Gastrocnemius medialis (tissue), 4 donors: ENCODE results near the gene AHCY. TPM values are rescaled to one million over a fixed set of nuclear protein-coding genes. Genes with fewer than 3 reads are reported as not detected.

ENCODE experiments used
- ATAC-seq, 2 donors: fragments of 150-250 bp; one replicate each; pipeline ENCODE4 v1.9.1; 2016
- DNase-seq, 2 donors: peaks; one replicate each; pipeline ENCODE4 v3.0.0-alpha.2; 2019
- H3K27ac ChIP-seq, 4 donors: fragments of 200-600 bp; sonication (generic); 1 replicate in 1 of 4; 2 replicates in 3 of 4; pipeline ENCODE4 v1.5.1; 2016 to 2018; ENCODE audit warnings: mild to moderate bottlenecking in 2 of 4, moderate library complexity in 1 of 4
- H3K27me3 ChIP-seq, 3 donors: fragments of 200-600 bp; sonication (generic) in 2 of 3; 1 replicate in 1 of 3; 2 replicates in 2 of 3; pipeline versions ENCODE4 v1.5.1 to v1.6.0; 2016 to 2019; ENCODE audit warnings: mild to moderate bottlenecking in 1 of 3, moderate library complexity in 1 of 3
- H3K36me3 ChIP-seq, 2 donors: fragments of 200-600 bp; sonication (generic) in 1 of 2; one replicate each; pipeline ENCODE4 v1.5.1; 2017 to 2018
- H3K4me1 ChIP-seq, 2 donors: fragments of 200-600 bp; sonication (generic) in 1 of 2; one replicate each; pipeline ENCODE4 v1.5.1; 2016 to 2017; ENCODE audit warnings: mild to moderate bottlenecking in 2 of 2
- H3K4me3 ChIP-seq, 4 donors: fragments of 200-600 bp; sonication (generic) in 3 of 4; 1 replicate in 1 of 4; 2 replicates in 3 of 4; pipeline ENCODE4 v1.5.1; 2016 to 2019; ENCODE audit warnings: mild to moderate bottlenecking in 2 of 4
- H3K9me3 ChIP-seq, 3 donors: fragments of 200-600 bp; sonication (generic) in 2 of 3; 1 replicate in 1 of 3; 2 replicates in 2 of 3; pipeline ENCODE4 v1.5.1; 2016 to 2019
- POLR2A ChIP-seq, 2 donors: fragments of 450-650 bp; IDR thresholded peaks; one replicate each; pipeline ENCODE4 v1.6.1; 2017; ENCODE audit warnings: antibody characterized with exemption in 2 of 2, mild to moderate bottlenecking in 2 of 2, moderate library complexity in 2 of 2
- in situ Hi-C, 4 donors: fragments of 200-750 bp; cut with MboI; loops; one replicate each; pipeline versions ENCODE4 v1.15.0 to v1.8.0; 2017; ENCODE audit warnings: low sequenced_read_pairs in 4 of 4
- intact Hi-C: fragments of 100-400 bp; cut with DNase I; formaldehyde crosslinking; loops from one replicate; pipeline ENCODE4 v1.15.1; 2023; ENCODE audit warnings: low total_unique reads
- total RNA-seq, 4 donors: library from RNA; depleted of rRNA; stranded (reverse); fragments of >200 nt; gene quantifications; one replicate each; pipeline versions ENCODE4 v1.1.0 to v1.2.3, GENCODE V29; 2016
- TF ChIP-seq, protein P1 (sequence below), 5 experiments: fragments of 450-650 bp in 3 of 5; fragments of 200-600 bp in 2 of 5; sonication (generic) in 2 of 5; IDR thresholded peaks in 4 of 5; conservative IDR thresholded peaks in 1 of 5; 1 replicate in 4 of 5; 2 replicates in 1 of 5; pipeline ENCODE4 v1.5.1; 2016 to 2019; ENCODE audit warnings: antibody characterized with exemption in 5 of 5, mild to moderate bottlenecking in 3 of 5, moderate library complexity in 3 of 5

Gene AHCY
- total RNA-seq, 4 donors from 2014 or later = 81.7 to 110 (median 98.6) TPM

DNA sequence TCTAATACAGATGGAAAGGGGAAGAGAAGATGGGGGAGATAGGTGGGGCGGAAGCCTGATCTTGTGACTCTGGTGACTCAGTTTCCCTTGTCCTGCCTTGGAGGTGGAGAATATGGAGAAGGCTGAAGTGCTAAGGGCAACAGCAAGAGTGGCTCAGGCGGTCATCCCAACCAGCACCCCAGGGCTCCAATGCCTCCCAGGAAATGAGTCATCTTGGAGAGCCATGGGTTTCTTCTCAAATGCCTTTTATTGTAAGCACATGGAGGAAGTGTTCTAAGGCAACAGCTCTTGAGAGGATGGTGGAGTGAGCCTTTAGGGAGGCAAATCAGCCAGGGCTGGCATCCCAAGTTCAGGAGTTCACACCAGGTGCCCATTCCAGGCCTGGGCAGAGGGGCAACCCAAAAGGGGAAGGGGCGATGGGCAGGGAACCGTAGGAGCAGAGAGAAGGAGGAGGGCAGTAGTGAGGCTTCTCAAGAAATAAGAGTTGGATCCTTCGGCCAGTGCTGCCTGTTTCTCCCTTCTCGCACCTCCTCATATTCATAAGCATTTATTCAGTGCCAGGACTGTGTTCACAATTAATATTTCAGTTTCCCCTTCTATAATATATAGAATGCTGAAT lies 13.2 kb upstream of the AHCY start:
- intact Hi-C loops = loop anchor here (10.0 kb wide), 1 partner anchor 458 kb away; no protein-coding TSS in a partner anchor

DNA sequence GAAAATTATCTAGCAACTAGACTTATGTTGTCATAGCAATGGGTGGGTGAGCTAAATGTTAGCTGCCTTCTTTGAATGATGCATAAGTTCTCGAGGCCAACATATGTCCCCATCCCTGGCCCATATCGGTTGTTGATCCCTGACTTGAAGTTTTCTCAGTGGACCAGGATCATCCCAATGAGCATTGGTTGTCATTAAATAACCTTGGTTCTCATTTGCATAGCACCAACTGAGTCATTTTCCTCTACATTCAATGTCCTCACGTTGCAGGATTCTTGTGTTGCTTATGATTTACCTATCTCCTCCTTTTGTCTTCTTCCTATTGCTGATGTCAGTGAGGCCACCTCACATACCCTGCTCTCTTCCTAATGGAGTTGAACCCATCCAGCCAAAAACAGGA lies 12.1 kb upstream of the AHCY start:
- in situ Hi-C loops = loop anchor here in 3 of 4 donors (10.0 to 25.0 kb wide), 2 partner anchors 200 to 447 kb away; partner anchors contain the start of gene DYNLRB1 (in 2 of the 3)
- intact Hi-C loops = loop anchor here (10.0 kb wide), 1 partner anchor 460 kb away; no protein-coding TSS in a partner anchor

More for the DNA sequence above, 13.2 kb upstream of the AHCY start:
- Histone ChIP-seq H3K9me3 (no peaks in the 10 kb centered on the region), H3K4me3 (no peak overlapping the region), H3K27me3 (peaks cover 4 to 10% (median 7%) of the 10 kb centered on the region in 3 donors), H3K36me3 (no peaks in the 10 kb centered on the region), H3K27ac (no peak overlapping the region), H3K4me1 (peaks cover 0 to 3% of the 10 kb centered on the region in 2 donors)
- DNase-seq (no peak), ATAC-seq (no peak)
- no peak for TF ChIP-seq POLR2A (IDR thresholded peaks at IDR 0.05)
- TF ChIP-seq, protein P1, sequence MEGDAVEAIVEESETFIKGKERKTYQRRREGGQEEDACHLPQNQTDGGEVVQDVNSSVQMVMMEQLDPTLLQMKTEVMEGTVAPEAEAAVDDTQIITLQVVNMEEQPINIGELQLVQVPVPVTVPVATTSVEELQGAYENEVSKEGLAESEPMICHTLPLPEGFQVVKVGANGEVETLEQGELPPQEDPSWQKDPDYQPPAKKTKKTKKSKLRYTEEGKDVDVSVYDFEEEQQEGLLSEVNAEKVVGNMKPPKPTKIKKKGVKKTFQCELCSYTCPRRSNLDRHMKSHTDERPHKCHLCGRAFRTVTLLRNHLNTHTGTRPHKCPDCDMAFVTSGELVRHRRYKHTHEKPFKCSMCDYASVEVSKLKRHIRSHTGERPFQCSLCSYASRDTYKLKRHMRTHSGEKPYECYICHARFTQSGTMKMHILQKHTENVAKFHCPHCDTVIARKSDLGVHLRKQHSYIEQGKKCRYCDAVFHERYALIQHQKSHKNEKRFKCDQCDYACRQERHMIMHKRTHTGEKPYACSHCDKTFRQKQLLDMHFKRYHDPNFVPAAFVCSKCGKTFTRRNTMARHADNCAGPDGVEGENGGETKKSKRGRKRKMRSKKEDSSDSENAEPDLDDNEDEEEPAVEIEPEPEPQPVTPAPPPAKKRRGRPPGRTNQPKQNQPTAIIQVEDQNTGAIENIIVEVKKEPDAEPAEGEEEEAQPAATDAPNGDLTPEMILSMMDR (IDR thresholded peaks at IDR 0.05 in 4 of 5, conservative IDR thresholded peaks at IDR 0.05 in 1 of 5) = no peak
- in situ Hi-C loops = loop anchor here in 3 of 4 donors (10.0 to 25.0 kb wide), 2 partner anchors 198 to 446 kb away; partner anchors contain the start of gene DYNLRB1 (in 2 of the 3)

DNA sequence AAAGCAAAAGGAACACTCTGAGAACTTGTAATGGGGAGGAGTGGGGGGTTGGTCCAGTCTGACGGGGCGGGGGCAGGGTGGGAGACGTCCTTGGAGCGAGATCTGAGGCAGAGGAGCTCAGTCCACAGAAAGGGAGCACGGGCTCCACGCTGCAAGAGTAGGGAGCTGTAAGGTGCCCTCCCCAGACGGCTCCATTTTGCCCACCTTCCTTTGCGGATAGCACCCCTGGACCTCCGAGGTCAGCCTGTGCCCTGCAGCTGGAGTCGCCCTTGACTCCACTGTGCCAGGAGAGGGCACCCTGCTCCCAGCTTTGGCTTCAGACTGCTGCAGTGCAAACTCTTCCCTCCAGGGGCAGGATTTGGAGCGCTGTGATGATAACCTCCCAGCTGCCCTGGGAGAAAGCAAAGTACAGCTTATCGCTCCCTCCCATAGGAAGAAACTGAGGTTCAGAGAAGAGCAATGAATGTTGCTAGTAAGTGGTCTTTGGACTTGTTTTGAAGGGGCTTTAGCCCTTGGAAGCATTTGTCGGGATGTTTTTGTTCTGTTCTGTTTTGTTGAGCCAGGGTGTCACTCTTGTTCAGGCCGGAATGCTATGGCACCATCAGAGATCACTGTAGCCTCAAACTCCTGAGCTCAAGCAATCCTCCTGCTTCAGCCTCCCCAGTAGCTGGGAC lies 9.5 kb upstream of the AHCY start:
- no peaks in the 10 kb centered on the region for H3K9me3 ChIP-seq
- no peak for TF ChIP-seq POLR2A (IDR thresholded peaks at IDR 0.05)
- TF ChIP-seq, protein P1 (IDR thresholded peaks at IDR 0.05 in 4 of 5, conservative IDR thresholded peaks at IDR 0.05 in 1 of 5) = peak; percentile 91 to 99 (median 98)
- H3K4me3 ChIP-seq = peak overlapping the region in 2 of 4 donors; percentile 15 to 22
- no peaks in the 10 kb centered on the region for H3K36me3 ChIP-seq
- intact Hi-C loops (loop anchor here (1.0 to 10.0 kb wide), 3 partner anchors 164 to 462 kb away; no protein-coding TSS in a partner anchor), in situ Hi-C loops (loop anchor here (5.0 to 25.0 kb wide), 4 partner anchors 202 to 455 kb away; partner anchors contain the start of gene DYNLRB1 (in 2 of the 4))
- H3K27me3 ChIP-seq = peaks cover 4 to 10% (median 7%) of the 10 kb centered on the region in 3 donors
- DNase-seq (peak; percentile 71 to 78), ATAC-seq (peak; percentile 98 to 99)
- peaks cover 0 to 3% of the 10 kb centered on the region in 2 donors for H3K4me1 ChIP-seq
- H3K27ac ChIP-seq = no peak overlapping the region

More for the DNA sequence above, 12.1 kb upstream of the AHCY start:
- no peak overlapping the region for H3K4me3 ChIP-seq
- peaks cover 4 to 10% (median 7%) of the 10 kb centered on the region in 3 donors for H3K27me3 ChIP-seq
- DNase-seq = no peak
- H3K27ac ChIP-seq = no peak overlapping the region
- ATAC-seq = no peak
- no peaks in the 10 kb centered on the region for H3K9me3 ChIP-seq
- peaks cover 0 to 3% of the 10 kb centered on the region in 2 donors for H3K4me1 ChIP-seq
- TF ChIP-seq POLR2A (IDR thresholded peaks at IDR 0.05) = no peak
- TF ChIP-seq, protein P1 (IDR thresholded peaks at IDR 0.05 in 4 of 5, conservative IDR thresholded peaks at IDR 0.05 in 1 of 5) = no peak
- H3K36me3 ChIP-seq = no peaks in the 10 kb centered on the region

DNA sequence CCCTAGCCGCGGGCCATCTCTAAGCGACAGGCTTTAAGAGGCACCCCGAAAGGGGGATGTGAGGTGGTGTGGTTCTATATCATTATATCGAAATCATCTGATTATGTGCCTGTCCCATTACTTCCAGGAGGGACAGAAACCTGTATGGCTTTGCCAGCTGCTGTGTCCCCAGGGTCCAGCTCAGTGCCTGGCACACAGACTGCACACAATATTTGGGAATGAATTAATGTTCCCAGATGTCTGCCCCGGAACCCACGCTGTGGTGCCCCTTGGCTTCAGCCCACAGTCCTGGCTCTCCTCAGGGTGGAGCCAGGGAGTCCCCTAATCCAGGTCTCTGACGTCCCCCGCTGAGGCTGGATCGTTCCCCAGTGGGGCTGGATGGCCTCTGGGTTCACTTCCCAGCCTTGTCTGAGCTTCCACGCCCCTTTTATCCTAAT lies 8.9 kb upstream of the AHCY start:
- no peaks in the 10 kb centered on the region for H3K36me3 ChIP-seq
- peaks cover 0 to 3% of the 10 kb centered on the region in 2 donors for H3K4me1 ChIP-seq
- DNase-seq = no peak
- H3K27me3 ChIP-seq = peaks cover 4 to 10% (median 7%) of the 10 kb centered on the region in 3 donors
- H3K9me3 ChIP-seq = no peaks in the 10 kb centered on the region
- in situ Hi-C loops (loop anchor here (5.0 to 25.0 kb wide), 4 partner anchors 203 to 455 kb away; partner anchors contain the start of gene DYNLRB1 (in 2 of the 4)), intact Hi-C loops (loop anchor here (1.0 to 10.0 kb wide), 3 partner anchors 165 to 463 kb away; no protein-coding TSS in a partner anchor)
- ATAC-seq = no peak
- peak overlapping the region in 1 of 4 donors; percentile 22 for H3K4me3 ChIP-seq
- H3K27ac ChIP-seq = no peak overlapping the region
- TF ChIP-seq, protein P1 (IDR thresholded peaks at IDR 0.05 in 4 of 5, conservative IDR thresholded peaks at IDR 0.05 in 1 of 5) = no peak
- no peak for TF ChIP-seq POLR2A (IDR thresholded peaks at IDR 0.05)
